Neural crest cell (in vitro differentiated cells): ENCODE data around the gene SLMAP. TPM values are rescaled to one million over a fixed set of nuclear protein-coding genes. Genes with fewer than 3 reads are reported as not detected.

Experiments
- DNase-seq: peaks from one replicate; pipeline ENCODE4 v3.0.0; 2021; ENCODE audit warnings: low read depth, mixed read lengths, low spot score
- H3K27ac Mint-ChIP-seq: one replicate; pipeline ENCODE4 v1.8.0; 2021; ENCODE audit warnings: mild to moderate bottlenecking, mixed read lengths; ENCODE audit not compliant: unreplicated experiment
- H3K27me3 Mint-ChIP-seq: 2 replicates; pipeline ENCODE4 v1.8.0; 2021; ENCODE audit warnings: low read depth, mild to moderate bottlenecking, mixed read lengths
- H3K36me3 Mint-ChIP-seq: 2 replicates; pipeline ENCODE4 v1.8.0; 2021; ENCODE audit warnings: low read depth, mild to moderate bottlenecking, mixed read lengths
- H3K4me1 Mint-ChIP-seq: 2 replicates; pipeline ENCODE4 v1.8.0; 2021; ENCODE audit warnings: mixed read lengths
- H3K4me3 Mint-ChIP-seq: one replicate; pipeline ENCODE4 v1.8.0; 2021; ENCODE audit warnings: mild to moderate bottlenecking, mixed read lengths
- H3K9me3 Mint-ChIP-seq: 2 replicates; pipeline ENCODE4 v1.8.0; 2021; ENCODE audit warnings: mixed read lengths
- CTCF ChIP-seq: fragments of 200-600 bp; sonication (generic); conservative IDR thresholded peaks from 2 replicates; pipeline ENCODE4 v1.5.0; 2021; ENCODE audit warnings: antibody characterized with exemption, mild to moderate bottlenecking
- total RNA-seq: library from RNA; stranded (reverse); gene quantifications from 2 replicates; pipeline ENCODE4 v1.2.1, GENCODE V29; 2021

Gene SLMAP
- total RNA-seq, 1 donor from 2014 or later = 45.7 TPM

GRCh38 chr3:57949785-57950615, 193.9 kb downstream of the SLMAP start:
- H3K27me3 Mint-ChIP-seq = no peaks in the 10 kb centered on the region
- H3K27ac Mint-ChIP-seq = no peak overlapping the region

GRCh38 chr3:57951066-57951882, 195.2 kb downstream of the SLMAP start:
- no peak for TF ChIP-seq CTCF
- DNase-seq = no peak
- peak overlapping the region; percentile 85 for H3K27ac Mint-ChIP-seq
- H3K9me3 Mint-ChIP-seq = no peaks in the 10 kb centered on the region
- peaks cover 50% of the 10 kb centered on the region for H3K4me1 Mint-ChIP-seq
- H3K4me3 Mint-ChIP-seq = no peak overlapping the region
- no peaks in the 10 kb centered on the region for H3K27me3 Mint-ChIP-seq
- no peaks in the 10 kb centered on the region for H3K36me3 Mint-ChIP-seq

More at GRCh38 chr3:57949785-57950615, 193.9 kb downstream of the SLMAP start:
- DNase-seq = no peak
- Mint-ChIP-seq H3K36me3 (no peaks in the 10 kb centered on the region), H3K4me3 (no peak overlapping the region), H3K9me3 (no peaks in the 10 kb centered on the region), H3K4me1 (peaks cover 50% of the 10 kb centered on the region)
- no peak for TF ChIP-seq CTCF

DNA sequence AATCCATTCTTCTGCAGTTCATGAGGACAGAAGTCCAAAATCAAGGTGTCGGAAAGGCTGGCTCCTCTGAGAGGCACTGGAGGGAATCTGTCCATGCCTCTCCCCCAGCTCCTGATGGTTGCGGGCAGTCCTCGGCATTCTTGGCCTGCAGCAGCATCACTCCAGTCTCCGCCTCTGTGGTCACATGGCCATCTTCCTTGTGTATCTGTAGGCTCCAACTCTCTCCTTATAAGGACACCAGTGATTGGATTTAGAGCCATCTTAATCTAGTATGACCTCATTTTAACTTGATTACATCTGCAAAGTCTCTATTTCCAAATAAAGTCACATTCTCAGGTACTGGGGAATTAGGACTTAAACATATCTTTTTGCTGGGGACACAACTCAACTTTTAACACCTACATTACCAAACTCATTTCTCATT, 196.1 kb downstream of the SLMAP start:
- no peak for TF ChIP-seq CTCF
- H3K27me3 Mint-ChIP-seq = no peaks in the 10 kb centered on the region
- no peaks in the 10 kb centered on the region for H3K36me3 Mint-ChIP-seq
- H3K4me1 Mint-ChIP-seq = peaks cover 50% of the 10 kb centered on the region
- H3K4me3 Mint-ChIP-seq = peak overlapping the region; percentile 17
- DNase-seq = no peak
- no peaks in the 10 kb centered on the region for H3K9me3 Mint-ChIP-seq
- no peak overlapping the region for H3K27ac Mint-ChIP-seq

GRCh38 chr3:57952651-57953050, 196.5 kb downstream of the SLMAP start:
- no peak for TF ChIP-seq CTCF
- Mint-ChIP-seq H3K4me3 (no peak overlapping the region), H3K27ac (no peak overlapping the region), H3K9me3 (no peaks in the 10 kb centered on the region), H3K27me3 (no peaks in the 10 kb centered on the region), H3K4me1 (peaks cover 47% of the 10 kb centered on the region), H3K36me3 (no peaks in the 10 kb centered on the region)
- no peak for DNase-seq

- Mint-ChIP-seq H3K36me3 (no peaks in the 10 kb centered on the region), H3K4me3 (no peak overlapping the region), H3K4me1 (peaks cover 38% of the 10 kb centered on the region), H3K27me3 (no peaks in the 10 kb centered on the region), H3K27ac (no peak overlapping the region), H3K9me3 (no peaks in the 10 kb centered on the region)
- DNase-seq = no peak
- TF ChIP-seq CTCF = no peak
These were observed 197.5 kb downstream of the SLMAP start for GRCh38 chr3:57953576-57953975.
